ENCODE results near the gene JAZF1.

- TF ChIP-seq CTCF (IDR thresholded peaks at IDR 0.05; ENCODE audit: insufficient read depth, low read length, poor library complexity, severe bottlenecking) (no peak), EZH2phosphoT487 (conservative IDR thresholded peaks at IDR 0.05; ENCODE audit: low read length) (no peak)
Measured at GRCh38 chr7:27942711-27943110, 237.9 kb downstream of the JAZF1 start.

Data from SU-DHL-6 (cell line).